Esophagus squamous epithelium (tissue), 5 donors: Measurements from ENCODE around the gene BMP8A. TPM values are rescaled to one million over a fixed set of nuclear protein-coding genes. Genes with fewer than 3 reads are reported as not detected.

Experiments used
- DNase-seq: peaks from one replicate; lab custom pipeline; 2025; lab: John Stamatoyannopoulos, UW
- H3K27ac ChIP-seq, 4 donors: fragments of 200-600 bp; sonication (generic); one replicate each; pipeline ENCODE4 v1.5.1; 2016 to 2019; ENCODE audit warnings: mild to moderate bottlenecking in 1 of 4
- H3K27me3 ChIP-seq, 4 donors: fragments of 200-600 bp; sonication (generic); 1 replicate in 3 of 4; 2 replicates in 1 of 4; pipeline versions ENCODE4 v1.5.1 to v1.6.0; 2017 to 2021; ENCODE audit warnings: antibody characterized with exemption in 1 of 4
- H3K36me3 ChIP-seq, 3 donors: fragments of 200-600 bp; sonication (generic); one replicate each; pipeline ENCODE4 v1.5.1; 2016 to 2019
- H3K4me1 ChIP-seq, 3 donors: fragments of 200-600 bp; sonication (generic); one replicate each; pipeline ENCODE4 v1.5.1; 2017 to 2019
- H3K4me3 ChIP-seq, 4 donors: fragments of 200-600 bp; sonication (generic); 1 replicate in 3 of 4; 2 replicates in 1 of 4; pipeline ENCODE4 v1.5.1; 2016 to 2019; ENCODE audit warnings: mild to moderate bottlenecking in 2 of 4, moderate library complexity in 1 of 4
- H3K9me3 ChIP-seq, 3 donors: fragments of 200-600 bp; sonication (generic); one replicate each; pipeline ENCODE4 v1.5.1; 2016 to 2019
- POLR2A ChIP-seq, 4 donors: fragments of 450-650 bp; IDR thresholded peaks; one replicate each; pipeline ENCODE4 v1.6.1; 2017; ENCODE audit warnings: antibody characterized with exemption in 4 of 4, mild to moderate bottlenecking in 4 of 4, moderate library complexity in 3 of 4
- WGBS, 2 donors: methylation state at CpG; one replicate each; pipeline ENCODE4 v1.1.5; 2018; 5-methylcytosine and 5-hydroxymethylcytosine counted together
- intact Hi-C: fragments of 100-400 bp; cut with DNase I; formaldehyde crosslinking; loops from one replicate; pipeline ENCODE4 v1.15.0; 2022
- total RNA-seq, 4 donors: library from RNA; depleted of rRNA; stranded (reverse); fragments of >200 nt; gene quantifications; one replicate each; pipeline ENCODE4 v1.1.0, GENCODE V29; 2016
- TF ChIP-seq, protein P1 (sequence below), 6 experiments: fragments of 450-650 bp in 4 of 6; fragments of 200-600 bp in 2 of 6; sonication (generic) in 2 of 6; IDR thresholded peaks; one replicate each; pipeline ENCODE4 v1.5.1; 2016 to 2019; ENCODE audit warnings: antibody characterized with exemption in 6 of 6, mild to moderate bottlenecking in 4 of 6, moderate library complexity in 4 of 6
- donor health status: DM: yes; HTN: yes; CAD: no.

BMP8A gene
- total RNA-seq, 4 donors from 2014 or later, result 0.13 to 0.38 TPM; not detected in 2

DNA sequence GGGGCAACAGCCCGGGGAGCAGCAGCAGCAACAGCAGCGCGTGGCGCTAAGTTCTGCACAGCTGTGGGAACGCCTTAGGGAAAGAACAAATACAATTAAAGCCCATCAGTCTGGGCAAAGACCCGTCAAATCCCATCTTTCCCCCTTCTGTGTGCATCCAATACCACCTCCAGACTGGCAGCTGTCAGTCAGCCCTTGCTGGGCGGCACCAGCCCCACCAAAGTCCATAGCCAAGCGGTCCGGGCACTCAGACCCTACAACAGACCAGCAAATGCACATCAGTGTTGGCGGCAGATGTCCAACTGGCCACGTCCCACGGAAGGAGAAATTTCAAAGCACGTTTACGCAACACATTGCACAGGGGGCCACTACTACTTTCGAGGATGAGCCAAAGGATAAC is 72.2 kb downstream of the BMP8A start:
- no peak overlapping the region for H3K4me3 ChIP-seq
- H3K36me3 ChIP-seq, result peaks cover 52 to 100% (median 67%) of the 10 kb centered on the region in 3 donors
- H3K9me3 ChIP-seq, result no peaks in the 10 kb centered on the region
- no peak for DNase-seq
- H3K27me3 ChIP-seq, result no peaks in the 10 kb centered on the region
- H3K4me1 ChIP-seq, result peaks cover 0 to 4% (median 3%) of the 10 kb centered on the region in 3 donors
- WGBS, 2 donors, result 89 to 97% methylated on average over 8 to 9 of the region's 15 CpGs
- H3K27ac ChIP-seq, result no peak overlapping the region
- TF ChIP-seq, protein P1, sequence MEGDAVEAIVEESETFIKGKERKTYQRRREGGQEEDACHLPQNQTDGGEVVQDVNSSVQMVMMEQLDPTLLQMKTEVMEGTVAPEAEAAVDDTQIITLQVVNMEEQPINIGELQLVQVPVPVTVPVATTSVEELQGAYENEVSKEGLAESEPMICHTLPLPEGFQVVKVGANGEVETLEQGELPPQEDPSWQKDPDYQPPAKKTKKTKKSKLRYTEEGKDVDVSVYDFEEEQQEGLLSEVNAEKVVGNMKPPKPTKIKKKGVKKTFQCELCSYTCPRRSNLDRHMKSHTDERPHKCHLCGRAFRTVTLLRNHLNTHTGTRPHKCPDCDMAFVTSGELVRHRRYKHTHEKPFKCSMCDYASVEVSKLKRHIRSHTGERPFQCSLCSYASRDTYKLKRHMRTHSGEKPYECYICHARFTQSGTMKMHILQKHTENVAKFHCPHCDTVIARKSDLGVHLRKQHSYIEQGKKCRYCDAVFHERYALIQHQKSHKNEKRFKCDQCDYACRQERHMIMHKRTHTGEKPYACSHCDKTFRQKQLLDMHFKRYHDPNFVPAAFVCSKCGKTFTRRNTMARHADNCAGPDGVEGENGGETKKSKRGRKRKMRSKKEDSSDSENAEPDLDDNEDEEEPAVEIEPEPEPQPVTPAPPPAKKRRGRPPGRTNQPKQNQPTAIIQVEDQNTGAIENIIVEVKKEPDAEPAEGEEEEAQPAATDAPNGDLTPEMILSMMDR (IDR thresholded peaks at IDR 0.05), result no peak
- TF ChIP-seq POLR2A (IDR thresholded peaks at IDR 0.05), result no peak
- intact Hi-C loops, result no loop called here

DNA sequence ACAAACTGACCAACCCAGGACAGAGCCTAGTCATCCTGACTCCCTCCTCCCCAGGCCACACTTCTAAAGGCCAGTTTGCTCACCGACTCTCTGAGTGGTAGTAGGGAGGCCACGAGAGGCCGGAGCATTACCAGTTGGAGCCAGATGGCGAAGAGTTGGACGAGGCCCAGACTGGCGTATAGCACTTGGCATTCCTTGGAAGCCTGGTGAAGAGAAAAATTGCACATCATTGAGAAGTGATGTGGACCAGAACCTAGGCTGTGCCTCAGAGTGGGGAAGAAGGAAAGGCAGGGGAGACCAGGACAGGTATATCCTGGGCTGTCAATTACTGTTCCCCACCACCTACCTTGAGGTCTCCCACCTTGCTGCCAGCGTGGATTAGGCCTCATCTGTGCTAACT is 72.9 kb downstream of the BMP8A start:
- Histone ChIP-seq H3K4me1 (no peaks in the 10 kb centered on the region), H3K36me3 (peaks cover 55 to 100% (median 74%) of the 10 kb centered on the region in 3 donors), H3K27me3 (no peaks in the 10 kb centered on the region), H3K27ac (no peak overlapping the region), H3K4me3 (no peak overlapping the region), H3K9me3 (no peaks in the 10 kb centered on the region)
- DNase-seq, result no peak
- TF ChIP-seq POLR2A (IDR thresholded peaks at IDR 0.05), result no peak
- TF ChIP-seq, protein P1 (IDR thresholded peaks at IDR 0.05), result no peak
- WGBS, 2 donors, result 78 to 89% methylated on average over 7 of the region's 7 CpGs
- intact Hi-C loops, result no loop called here

DNA sequence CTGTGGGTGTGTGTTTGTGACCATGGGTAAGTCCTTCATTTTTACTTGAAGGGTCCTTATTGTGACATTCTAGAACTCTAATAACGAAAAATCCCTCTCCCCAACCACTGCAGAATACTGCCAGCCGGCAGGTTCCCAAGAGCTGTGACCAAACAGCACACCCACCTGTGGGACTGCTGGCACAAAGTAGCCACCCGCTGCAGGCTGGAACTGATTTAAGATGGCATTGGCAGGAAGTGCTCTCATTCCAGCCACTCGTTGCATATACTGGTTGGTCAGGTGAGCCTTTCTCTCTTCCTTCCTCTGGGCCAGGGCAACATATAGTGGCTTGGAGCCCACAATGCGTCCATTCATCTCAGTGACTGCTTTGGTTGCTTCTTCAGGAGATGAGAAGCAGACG is 73.5 kb downstream of the BMP8A start:
- Histone ChIP-seq H3K27me3 (no peaks in the 10 kb centered on the region), H3K4me1 (no peaks in the 10 kb centered on the region), H3K4me3 (no peak overlapping the region), H3K27ac (no peak overlapping the region), H3K9me3 (no peaks in the 10 kb centered on the region), H3K36me3 (peaks cover 59 to 100% (median 80%) of the 10 kb centered on the region in 3 donors)
- no peak for DNase-seq
- WGBS, 2 donors, result 86 to 88% methylated on average over 3 to 6 of the region's 6 CpGs
- intact Hi-C loops, result no loop called here
- TF ChIP-seq POLR2A (IDR thresholded peaks at IDR 0.05), result no peak
- TF ChIP-seq, protein P1 (IDR thresholded peaks at IDR 0.05), result no peak

DNA sequence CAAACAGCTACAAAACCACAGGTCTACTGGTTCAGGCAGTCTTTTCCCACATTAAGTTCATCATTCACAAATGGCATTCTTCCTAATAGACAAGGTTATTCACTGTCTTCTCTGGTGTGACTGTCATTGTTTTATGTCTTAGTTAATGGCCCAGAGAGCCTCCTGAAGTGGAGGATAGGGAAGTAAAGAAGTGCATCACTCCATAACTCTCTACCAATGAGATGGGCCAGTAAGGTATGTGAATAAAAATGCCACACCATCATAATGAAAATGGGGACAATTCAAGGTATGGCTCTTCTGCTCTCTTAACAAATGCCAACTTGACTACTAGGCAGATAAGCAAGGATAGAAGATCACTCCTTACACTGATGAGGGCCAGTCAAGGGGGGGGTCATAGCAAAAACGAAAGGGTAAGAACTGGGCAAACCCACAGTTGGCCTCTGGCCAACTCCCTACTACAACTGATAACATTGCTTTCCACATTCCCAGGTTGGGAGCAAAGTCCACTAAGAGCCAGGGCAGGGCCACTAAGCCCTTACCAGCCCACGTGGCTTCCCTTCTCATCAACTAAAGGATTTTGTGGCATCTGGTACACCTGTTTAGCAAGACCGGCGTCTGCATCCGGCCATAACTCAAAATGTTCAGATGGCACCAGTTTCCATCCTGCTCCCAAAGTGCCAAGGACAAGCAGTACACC is 75.2 kb downstream of the BMP8A start:
- TF ChIP-seq, protein P1 (IDR thresholded peaks at IDR 0.05), result no peak
- no peak for TF ChIP-seq POLR2A (IDR thresholded peaks at IDR 0.05)
- no peaks in the 10 kb centered on the region for H3K4me1 ChIP-seq
- no peak overlapping the region for H3K4me3 ChIP-seq
- no peak overlapping the region for H3K27ac ChIP-seq
- no peaks in the 10 kb centered on the region for H3K9me3 ChIP-seq
- WGBS, 2 donors, result 70 to 79% methylated on average over 5 of the region's 5 CpGs
- H3K27me3 ChIP-seq, result no peaks in the 10 kb centered on the region
- intact Hi-C loops, result no loop called here
- peaks cover 61 to 100% (median 85%) of the 10 kb centered on the region in 3 donors for H3K36me3 ChIP-seq
- DNase-seq, result no peak

DNA sequence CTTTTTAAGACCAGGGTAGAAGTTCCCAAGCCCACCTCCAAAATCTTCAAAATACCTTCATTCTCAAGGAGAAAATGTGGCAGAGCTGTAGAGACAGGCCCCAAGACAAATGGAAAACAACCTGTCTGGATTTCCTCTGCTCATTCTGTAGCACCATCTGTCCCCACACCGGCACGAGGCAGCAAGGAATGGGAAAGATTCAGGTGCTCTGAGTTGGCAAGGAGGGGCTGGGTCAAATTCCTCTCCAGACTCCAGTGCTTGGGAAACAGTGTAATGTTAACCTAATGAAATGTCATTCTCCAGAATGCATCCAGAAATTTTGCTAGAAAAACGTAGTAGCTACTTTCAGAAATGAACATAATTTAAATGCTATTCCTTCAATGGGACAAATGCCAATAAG is 75.9 kb downstream of the BMP8A start:
- no peak for TF ChIP-seq POLR2A (IDR thresholded peaks at IDR 0.05)
- TF ChIP-seq, protein P1 (IDR thresholded peaks at IDR 0.05), result no peak
- Histone ChIP-seq H3K4me3 (no peak overlapping the region), H3K27me3 (no peaks in the 10 kb centered on the region), H3K4me1 (peaks cover 0 to 4% (median 0%) of the 10 kb centered on the region in 3 donors), H3K27ac (no peak overlapping the region), H3K9me3 (no peaks in the 10 kb centered on the region), H3K36me3 (peaks cover 59 to 100% (median 82%) of the 10 kb centered on the region in 3 donors)
- WGBS, 2 donors, result 75 to 91% methylated on average over 1 to 3 of the region's 3 CpGs
- DNase-seq, result no peak
- intact Hi-C loops, result no loop called here
